Subcutaneous adipose tissue (tissue), 4 donors: ENCODE results near the gene FSTL1. TPM values are rescaled to one million over a fixed set of nuclear protein-coding genes. Genes with fewer than 3 reads are reported as not detected.

Experiments
- total RNA-seq, 4 donors: library from RNA; depleted of rRNA; stranded (reverse); fragments of >200 nt; gene quantifications; one replicate each; pipeline ENCODE4 v1.1.0, GENCODE V29; 2016
- TF ChIP-seq, protein P1 (sequence below): fragments of 450-650 bp; IDR thresholded peaks from one replicate; pipeline ENCODE4 v1.5.1; 2016; ENCODE audit warnings: low read depth, mild to moderate bottlenecking, control low read depth, antibody characterized with exemption, moderate library complexity

The FSTL1 gene
- total RNA-seq, 4 donors from 2014 or later: 595 to 1,299 (median 897) TPM

DNA sequence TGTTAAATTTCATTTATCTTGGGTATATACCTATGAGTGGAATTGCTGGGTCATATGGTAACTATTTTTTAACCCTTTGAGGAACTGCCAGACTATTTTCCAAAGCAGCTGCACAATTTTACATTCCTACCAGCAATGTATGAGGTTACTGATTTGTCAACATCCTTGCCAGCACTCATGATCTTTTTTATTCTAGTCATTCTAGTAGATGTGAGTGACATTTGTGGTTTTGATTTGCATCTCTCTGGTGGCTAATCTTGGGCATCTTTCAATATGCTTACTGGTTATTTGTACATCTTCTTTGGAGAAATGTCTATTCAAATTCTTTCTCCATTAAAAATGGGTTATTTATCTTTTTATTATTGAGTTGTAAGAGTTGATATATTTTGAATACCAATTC lies 80.3 kb downstream of the FSTL1 start:
- TF ChIP-seq, protein P1, sequence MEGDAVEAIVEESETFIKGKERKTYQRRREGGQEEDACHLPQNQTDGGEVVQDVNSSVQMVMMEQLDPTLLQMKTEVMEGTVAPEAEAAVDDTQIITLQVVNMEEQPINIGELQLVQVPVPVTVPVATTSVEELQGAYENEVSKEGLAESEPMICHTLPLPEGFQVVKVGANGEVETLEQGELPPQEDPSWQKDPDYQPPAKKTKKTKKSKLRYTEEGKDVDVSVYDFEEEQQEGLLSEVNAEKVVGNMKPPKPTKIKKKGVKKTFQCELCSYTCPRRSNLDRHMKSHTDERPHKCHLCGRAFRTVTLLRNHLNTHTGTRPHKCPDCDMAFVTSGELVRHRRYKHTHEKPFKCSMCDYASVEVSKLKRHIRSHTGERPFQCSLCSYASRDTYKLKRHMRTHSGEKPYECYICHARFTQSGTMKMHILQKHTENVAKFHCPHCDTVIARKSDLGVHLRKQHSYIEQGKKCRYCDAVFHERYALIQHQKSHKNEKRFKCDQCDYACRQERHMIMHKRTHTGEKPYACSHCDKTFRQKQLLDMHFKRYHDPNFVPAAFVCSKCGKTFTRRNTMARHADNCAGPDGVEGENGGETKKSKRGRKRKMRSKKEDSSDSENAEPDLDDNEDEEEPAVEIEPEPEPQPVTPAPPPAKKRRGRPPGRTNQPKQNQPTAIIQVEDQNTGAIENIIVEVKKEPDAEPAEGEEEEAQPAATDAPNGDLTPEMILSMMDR: no peak

DNA sequence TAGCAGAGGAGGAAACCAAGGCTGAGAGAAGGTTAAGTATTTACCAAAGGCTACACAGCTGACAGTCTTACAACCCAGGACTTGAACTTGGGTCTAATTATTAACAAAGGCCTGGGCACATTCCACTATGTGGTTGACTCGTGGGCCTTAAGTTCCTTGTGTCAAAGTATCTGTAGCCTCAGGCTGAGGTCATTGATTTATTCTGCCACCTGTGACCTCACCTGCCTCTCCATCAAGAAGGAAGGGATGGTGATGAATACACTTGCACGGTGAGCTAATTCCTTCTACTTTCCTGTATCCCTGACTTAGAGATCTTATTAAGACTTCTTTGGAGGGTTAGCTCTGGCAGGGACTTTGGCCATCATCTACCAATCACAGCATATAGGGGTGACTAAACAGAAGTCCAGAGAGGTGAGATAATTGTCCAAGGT lies 81.7 kb downstream of the FSTL1 start:
- TF ChIP-seq, protein P1: no peak

DNA sequence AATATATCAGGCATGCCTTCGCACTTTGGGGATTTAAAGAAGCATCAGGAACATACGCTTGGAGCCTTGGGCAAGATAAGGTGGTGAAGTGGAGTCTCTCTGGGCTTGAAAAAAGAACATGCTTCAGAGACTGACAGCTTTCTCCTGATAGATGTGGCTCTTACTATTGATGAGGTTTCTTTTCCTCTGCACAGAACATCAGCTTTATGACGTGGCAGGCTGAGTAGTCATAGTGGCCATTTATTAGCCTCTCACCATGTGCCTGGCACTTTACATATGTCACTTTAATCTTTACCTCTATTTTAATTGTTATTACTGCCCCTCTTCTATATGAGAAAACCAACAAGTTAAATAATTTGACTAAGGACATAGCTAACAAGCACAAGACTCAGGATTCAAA lies 82.6 kb downstream of the FSTL1 start:
- TF ChIP-seq, protein P1: no peak

DNA sequence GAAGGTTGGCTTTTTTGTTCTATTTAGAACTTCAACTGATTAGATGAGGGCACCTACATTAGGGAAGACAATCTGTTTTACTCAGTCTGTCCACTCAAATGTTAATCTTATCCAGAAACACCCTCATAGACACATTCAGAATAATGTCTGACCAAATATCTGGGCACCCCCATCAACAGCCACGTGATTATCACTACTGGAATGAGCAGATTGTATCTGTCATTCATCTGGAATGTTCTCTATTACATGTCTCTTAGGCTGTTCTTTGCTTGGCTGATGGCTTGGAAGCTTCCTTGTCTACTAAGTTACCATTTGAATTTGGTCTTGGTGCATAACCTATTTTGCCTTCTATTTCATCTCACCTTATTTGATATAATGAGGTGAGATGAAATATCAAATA lies 86.0 kb downstream of the FSTL1 start:
- TF ChIP-seq, protein P1: no peak

DNA sequence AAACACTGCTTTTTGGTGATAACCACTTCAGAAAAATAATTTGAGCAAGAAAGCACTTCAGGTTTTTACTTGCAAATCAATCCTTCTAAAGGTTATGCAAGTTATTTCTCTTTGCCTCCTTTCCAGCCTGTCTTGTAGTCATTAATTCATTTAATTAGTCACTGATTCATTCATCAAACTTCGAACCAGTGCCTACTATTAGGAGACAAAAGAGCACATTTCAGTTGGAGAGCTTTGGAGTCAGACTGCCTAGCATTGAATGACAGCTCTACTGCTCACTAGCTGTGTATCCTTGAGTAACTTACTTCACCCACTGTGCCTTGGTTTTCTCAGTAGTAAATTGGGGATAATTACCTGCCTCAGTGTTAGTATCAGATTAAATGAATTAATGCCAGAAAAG lies 86.7 kb downstream of the FSTL1 start:
- TF ChIP-seq, protein P1: no peak

DNA sequence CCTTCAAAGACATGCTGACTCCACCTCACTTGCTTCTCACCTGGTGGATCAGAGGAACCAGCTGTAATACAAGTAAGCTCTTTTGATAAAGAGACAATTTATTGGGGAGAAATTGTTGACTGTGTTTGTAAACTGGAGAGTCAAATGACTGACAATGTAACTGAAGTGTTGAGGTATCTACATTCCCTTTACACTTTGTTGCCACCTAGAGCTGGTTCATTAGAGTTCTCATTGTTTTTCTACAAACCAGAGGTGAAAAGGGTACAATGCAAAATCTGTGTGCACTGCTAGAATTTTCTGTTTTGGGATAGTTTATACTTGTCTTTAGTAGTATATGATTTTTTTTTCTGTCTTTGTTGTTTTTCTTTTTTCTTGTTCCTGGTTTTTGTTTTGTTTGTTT lies 93.0 kb downstream of the FSTL1 start:
- TF ChIP-seq, protein P1: no peak

DNA sequence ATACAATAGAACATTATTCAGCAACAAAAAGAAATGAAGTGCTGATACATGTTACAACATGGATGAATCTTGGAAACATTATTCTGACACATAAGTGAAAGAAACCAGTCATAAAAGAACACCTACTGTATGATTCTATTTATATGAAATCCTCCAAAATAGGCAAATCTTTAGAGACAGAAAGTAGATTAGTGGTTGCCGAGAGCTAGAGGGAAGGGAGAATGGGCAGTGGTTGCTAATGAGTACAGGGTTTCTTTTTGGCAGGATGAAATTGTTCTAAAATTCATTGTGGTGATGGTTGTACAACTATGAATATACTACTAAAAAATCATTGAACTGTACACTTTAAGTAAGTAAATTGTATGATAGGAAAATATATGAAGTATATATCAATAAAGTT lies 95.3 kb downstream of the FSTL1 start:
- TF ChIP-seq, protein P1: no peak

DNA sequence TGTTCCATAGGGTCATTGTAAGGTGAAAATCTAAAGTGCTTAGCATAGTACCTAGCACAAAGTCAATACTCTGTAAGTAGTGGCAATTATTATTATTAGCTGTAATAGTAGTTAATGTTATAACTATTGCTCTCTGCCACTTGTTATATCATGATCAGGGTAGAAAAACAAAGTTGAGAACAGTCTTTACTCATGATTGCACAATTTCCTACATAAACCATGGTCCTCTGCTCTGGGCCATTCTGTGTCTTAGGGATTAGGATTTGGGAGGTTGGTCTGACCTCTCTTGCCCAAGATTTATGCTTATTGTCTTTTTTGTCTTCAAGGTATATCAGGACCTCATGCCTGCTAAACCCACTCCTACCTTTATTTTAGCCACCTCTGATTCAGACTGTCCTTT lies 97.3 kb downstream of the FSTL1 start:
- TF ChIP-seq, protein P1: no peak
